Brain microvascular endothelial cell (primary cell): ENCODE measurements around the gene ARPC2.

Experiments
- DNase-seq: peaks from one replicate; pipeline ENCODE4 v3.0.0-alpha.2; 2020
- H3K27ac ChIP-seq: fragments of 250-450 bp; sonication (Bioruptor Pico); 2 replicates; pipeline ENCODE4 v1.5.1; 2020; ENCODE audit warnings: mild to moderate bottlenecking, moderate library complexity
- H3K27me3 ChIP-seq: fragments of 250-450 bp; sonication (Bioruptor Pico); replicated peaks from 2 replicates; pipeline ENCODE4 v1.5.1; 2020; ENCODE audit warnings: mild to moderate bottlenecking
- H3K36me3 ChIP-seq: fragments of 250-450 bp; sonication (Bioruptor Pico); replicated peaks from 2 replicates; pipeline ENCODE4 v1.5.1; 2020; ENCODE audit warnings: mild to moderate bottlenecking
- H3K4me3 ChIP-seq: 2 replicates; pipeline ENCODE4 v1.5.1; 2011; ENCODE audit warnings: low read depth, mild to moderate bottlenecking, control low read depth, low read length, moderate library complexity
- in situ Hi-C: cut with HindIII; loops from 2 replicates; pipeline ENCODE4 v1.10.0; 2017; ENCODE audit warnings: low sequenced_read_pairs, low pct_ligation_motif_present
- TF ChIP-seq, protein P1 (sequence below): IDR thresholded peaks from 2 replicates; pipeline ENCODE4 v1.5.1; 2011; ENCODE audit warnings: low read depth, mild to moderate bottlenecking, moderate library complexity, low read length, control low read depth, inconsistent platforms; ENCODE audit errors: missing control alignments

ARPC2 gene

DNA sequence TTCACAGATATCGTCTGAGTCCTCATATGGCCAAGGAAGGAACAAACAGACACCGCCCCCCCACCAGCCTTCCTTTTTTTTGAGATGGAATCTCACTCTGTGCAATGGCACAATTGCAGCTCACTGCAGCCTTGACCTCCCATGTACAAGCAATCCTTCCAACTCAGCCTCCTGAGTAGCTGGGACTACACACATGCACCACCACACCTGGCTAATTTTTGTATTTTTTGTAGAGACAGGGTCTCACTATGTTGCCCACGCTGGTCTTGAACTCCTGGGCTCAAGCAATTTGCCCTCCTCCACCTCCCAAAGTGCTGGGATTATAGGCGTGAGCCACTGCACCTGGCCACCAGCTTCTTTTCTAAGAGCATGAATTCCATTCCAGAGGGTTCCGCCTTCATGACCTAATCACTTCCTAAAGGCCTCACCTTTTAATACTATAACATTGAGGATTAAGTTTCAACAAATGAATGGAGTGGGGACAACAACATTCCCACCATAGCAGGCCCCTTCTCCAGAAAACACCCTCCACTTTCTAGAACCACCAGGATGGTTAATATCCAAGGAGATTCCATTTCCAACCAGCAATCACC is 77.5 kb downstream of the ARPC2 start:
- Histone ChIP-seq H3K27ac (no peak overlapping the region), H3K36me3 (no peaks in the 10 kb centered on the region), H3K27me3 (no peaks in the 10 kb centered on the region), H3K4me3 (no peak overlapping the region)
- TF ChIP-seq, protein P1, sequence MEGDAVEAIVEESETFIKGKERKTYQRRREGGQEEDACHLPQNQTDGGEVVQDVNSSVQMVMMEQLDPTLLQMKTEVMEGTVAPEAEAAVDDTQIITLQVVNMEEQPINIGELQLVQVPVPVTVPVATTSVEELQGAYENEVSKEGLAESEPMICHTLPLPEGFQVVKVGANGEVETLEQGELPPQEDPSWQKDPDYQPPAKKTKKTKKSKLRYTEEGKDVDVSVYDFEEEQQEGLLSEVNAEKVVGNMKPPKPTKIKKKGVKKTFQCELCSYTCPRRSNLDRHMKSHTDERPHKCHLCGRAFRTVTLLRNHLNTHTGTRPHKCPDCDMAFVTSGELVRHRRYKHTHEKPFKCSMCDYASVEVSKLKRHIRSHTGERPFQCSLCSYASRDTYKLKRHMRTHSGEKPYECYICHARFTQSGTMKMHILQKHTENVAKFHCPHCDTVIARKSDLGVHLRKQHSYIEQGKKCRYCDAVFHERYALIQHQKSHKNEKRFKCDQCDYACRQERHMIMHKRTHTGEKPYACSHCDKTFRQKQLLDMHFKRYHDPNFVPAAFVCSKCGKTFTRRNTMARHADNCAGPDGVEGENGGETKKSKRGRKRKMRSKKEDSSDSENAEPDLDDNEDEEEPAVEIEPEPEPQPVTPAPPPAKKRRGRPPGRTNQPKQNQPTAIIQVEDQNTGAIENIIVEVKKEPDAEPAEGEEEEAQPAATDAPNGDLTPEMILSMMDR, result no peak
- no peak for DNase-seq
- in situ Hi-C loops, result no loop called here

DNA sequence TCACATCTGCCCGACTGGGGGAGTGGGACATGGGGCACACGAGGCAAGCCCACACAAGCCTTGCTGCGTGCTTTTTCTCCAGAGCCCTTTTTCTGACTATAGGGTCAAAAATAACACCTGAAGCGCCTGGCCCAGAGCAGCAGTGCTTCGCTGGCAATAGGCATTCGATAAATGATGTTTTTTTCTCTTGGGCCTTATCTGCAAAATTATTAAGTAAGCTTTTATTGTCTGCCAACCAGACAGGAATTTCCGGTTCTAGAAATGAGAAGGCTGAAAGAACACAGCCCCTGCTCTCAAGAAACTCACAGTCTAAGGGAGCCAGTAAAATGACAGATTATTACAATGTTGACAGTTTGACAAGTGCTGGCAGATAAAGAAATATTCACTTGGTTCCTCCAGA is 78.0 kb downstream of the ARPC2 start:
- Histone ChIP-seq H3K27ac (no peak overlapping the region), H3K36me3 (no peaks in the 10 kb centered on the region), H3K4me3 (no peak overlapping the region), H3K27me3 (no peaks in the 10 kb centered on the region)
- in situ Hi-C loops, result no loop called here
- no peak for DNase-seq
- TF ChIP-seq, protein P1, result no peak

DNA sequence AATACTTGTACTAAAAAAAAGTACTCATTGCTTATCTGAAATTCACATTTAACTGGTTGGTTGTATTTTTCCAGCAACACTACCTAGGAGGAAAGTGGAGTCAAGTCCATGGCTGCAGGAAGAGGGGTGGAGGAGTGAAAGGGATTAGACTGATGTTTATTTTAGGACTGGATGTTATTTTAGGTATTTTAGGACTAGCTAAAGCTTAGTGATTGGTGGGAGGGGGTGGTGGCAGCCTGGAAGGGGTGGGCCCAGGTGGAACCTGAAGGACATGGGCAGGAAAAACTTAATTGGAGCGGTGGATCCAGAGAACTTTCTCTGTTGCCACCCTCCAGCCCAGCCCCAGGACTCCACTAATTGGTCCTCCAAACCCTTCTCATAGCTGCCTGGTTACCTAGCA is 79.2 kb downstream of the ARPC2 start:
- DNase-seq, result no peak
- TF ChIP-seq, protein P1, result no peak
- Histone ChIP-seq H3K4me3 (no peak overlapping the region), H3K27ac (no peak overlapping the region), H3K27me3 (no peaks in the 10 kb centered on the region), H3K36me3 (no peaks in the 10 kb centered on the region)
- in situ Hi-C loops, result no loop called here

DNA sequence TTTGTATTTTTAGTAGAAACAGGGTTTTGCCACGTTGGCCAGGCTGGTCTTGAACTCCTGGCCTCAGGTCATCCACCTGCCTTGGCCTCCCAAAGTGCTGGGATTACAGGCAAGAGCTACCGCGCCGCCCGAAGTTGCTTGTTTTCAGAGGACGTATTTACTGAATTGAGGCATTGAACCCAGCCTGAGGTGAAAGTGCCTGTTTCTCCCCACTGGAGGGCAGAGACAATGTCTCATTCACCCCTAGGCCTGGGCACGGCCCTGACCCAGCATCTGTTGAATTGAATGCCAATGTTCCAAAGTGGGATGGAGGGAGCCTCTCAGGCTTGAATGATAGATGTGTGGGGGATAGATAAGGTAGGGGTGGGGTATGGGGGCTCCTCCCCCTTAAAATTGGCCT is 79.9 kb downstream of the ARPC2 start:
- Histone ChIP-seq H3K27me3 (no peaks in the 10 kb centered on the region), H3K36me3 (no peaks in the 10 kb centered on the region), H3K4me3 (no peak overlapping the region), H3K27ac (no peak overlapping the region)
- in situ Hi-C loops, result no loop called here
- TF ChIP-seq, protein P1, result no peak
- DNase-seq, result no peak

DNA sequence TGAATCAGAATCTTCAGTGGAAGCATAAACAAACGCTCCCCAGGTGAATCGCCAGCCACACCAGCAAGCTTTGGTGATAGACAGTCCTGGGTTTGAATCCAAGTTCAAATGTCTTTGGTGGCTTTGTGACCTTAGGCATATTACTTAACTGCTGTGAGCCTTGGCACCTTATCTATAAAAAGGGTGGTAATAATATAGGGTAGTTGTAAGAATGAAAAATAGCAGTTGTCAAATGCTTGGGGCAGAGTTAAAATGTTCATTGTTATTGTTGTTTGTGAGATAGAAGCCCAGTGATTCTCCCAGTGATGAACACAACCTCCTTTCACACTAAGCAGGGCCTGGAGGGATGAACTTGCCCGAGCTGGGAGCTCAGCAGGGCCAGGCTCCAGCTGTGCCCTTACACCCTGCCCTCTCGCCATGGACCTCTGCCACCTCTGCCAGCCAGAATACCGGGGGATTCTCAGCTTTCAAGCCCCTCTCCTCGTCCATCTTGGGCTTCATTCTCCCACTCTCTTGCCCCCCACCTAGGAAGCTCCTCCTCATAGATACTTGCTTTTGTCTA is 81.4 kb downstream of the ARPC2 start:
- Histone ChIP-seq H3K36me3 (no peaks in the 10 kb centered on the region), H3K27me3 (no peaks in the 10 kb centered on the region), H3K4me3 (no peak overlapping the region), H3K27ac (no peak overlapping the region)
- no peak for DNase-seq
- TF ChIP-seq, protein P1, result no peak
- in situ Hi-C loops, result no loop called here

DNA sequence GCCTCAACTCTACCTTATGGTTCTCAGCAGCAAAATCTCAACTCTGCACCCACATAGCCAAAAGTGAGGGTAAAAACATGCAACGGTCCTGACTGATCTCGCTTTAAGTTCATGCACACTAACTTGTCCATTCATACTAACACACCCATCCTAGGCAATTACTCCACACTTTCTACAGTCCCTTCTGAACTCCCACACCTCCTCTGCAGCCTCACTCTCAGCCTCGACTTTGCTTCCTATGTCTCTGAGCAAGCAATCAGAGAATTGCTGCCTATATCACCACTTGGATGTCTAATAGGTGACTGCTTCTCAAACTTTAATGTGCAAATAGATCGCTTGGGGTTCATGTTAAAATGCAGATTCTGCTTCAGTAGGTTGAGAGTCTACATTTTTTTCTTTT is 83.2 kb downstream of the ARPC2 start:
- no peaks in the 10 kb centered on the region for H3K36me3 ChIP-seq
- in situ Hi-C loops, result no loop called here
- DNase-seq, result no peak
- H3K27ac ChIP-seq, result no peak overlapping the region
- H3K4me3 ChIP-seq, result no peak overlapping the region
- TF ChIP-seq, protein P1, result no peak
- no peaks in the 10 kb centered on the region for H3K27me3 ChIP-seq
